HL-60 (cell line): Measurements from ENCODE around the gene CCDC15.

Experiments used
- DNase-seq, 2 experiments: peaks; one replicate each; pipeline ENCODE4 v3.0.0-alpha.2; 2010 to 2020; ENCODE audit warnings: low read depth in 1 of 2, low spot score in 1 of 2
- H3K27ac ChIP-seq: fragments of 250-450 bp; sonication (Bioruptor Pico); replicated peaks from 2 replicates; pipeline ENCODE4 v1.5.1; 2020; ENCODE audit warnings: mild to moderate bottlenecking, moderate library complexity
- H3K27me3 ChIP-seq: fragments of 250-450 bp; sonication (Bioruptor Pico); 2 replicates; pipeline ENCODE4 v1.5.1; 2021; ENCODE audit warnings: mild to moderate bottlenecking, moderate library complexity; ENCODE audit not compliant: insufficient read depth, poor library complexity, severe bottlenecking
- H3K4me3 ChIP-seq: replicated peaks from 2 replicates; pipeline ENCODE4 v1.5.1; 2011; ENCODE audit warnings: mild to moderate bottlenecking, control low read depth, low read length; ENCODE audit not compliant: insufficient read depth
- GABPA ChIP-seq: IDR thresholded peaks from 2 replicates; pipeline ENCODE4 v1.6.1; 2012; ENCODE audit warnings: low read depth
- POLR2AphosphoS5 ChIP-seq: IDR thresholded peaks from 2 replicates; pipeline ENCODE4 v1.6.1; 2012; ENCODE audit warnings: low read depth
- SPI1 ChIP-seq: IDR thresholded peaks from 2 replicates; pipeline ENCODE4 v1.6.1; 2012; ENCODE audit warnings: low read depth, mild to moderate bottlenecking, borderline replicate concordance
- TF ChIP-seq, protein P1 (sequence below): IDR thresholded peaks from one replicate; pipeline ENCODE4 v1.5.1; 2011; ENCODE audit warnings: low read length, control low read depth, inconsistent platforms; ENCODE audit not compliant: insufficient read depth
- TF ChIP-seq, protein P2 (sequence below): IDR thresholded peaks from 2 replicates; pipeline ENCODE4 v1.6.1; 2012; ENCODE audit warnings: low read depth; ENCODE audit not compliant: insufficient replicate concordance

CCDC15 gene

DNA sequence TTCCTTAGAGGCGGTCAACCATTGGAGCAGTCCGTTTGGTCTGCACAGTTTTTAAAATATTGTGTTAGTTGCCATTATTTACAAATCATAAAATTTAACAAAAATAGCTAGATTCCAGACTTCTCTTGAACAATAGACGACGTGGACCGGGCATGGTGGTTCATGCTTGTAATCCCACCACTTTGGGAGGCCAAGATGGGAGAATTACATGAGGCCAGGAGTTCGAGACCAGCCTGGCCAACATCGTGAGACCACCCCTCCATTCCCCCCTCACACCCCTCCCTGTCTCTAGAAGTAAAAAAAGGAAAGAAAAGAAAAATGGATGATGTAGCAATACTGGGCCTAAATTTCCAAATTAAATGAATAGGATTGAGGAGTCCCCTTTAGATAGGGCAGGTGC is 110.1 kb downstream of the CCDC15 start:
- H3K27me3 ChIP-seq: no peaks in the 10 kb centered on the region
- H3K27ac ChIP-seq: no peak overlapping the region
- DNase-seq: no peak
- TF ChIP-seq, protein P1, sequence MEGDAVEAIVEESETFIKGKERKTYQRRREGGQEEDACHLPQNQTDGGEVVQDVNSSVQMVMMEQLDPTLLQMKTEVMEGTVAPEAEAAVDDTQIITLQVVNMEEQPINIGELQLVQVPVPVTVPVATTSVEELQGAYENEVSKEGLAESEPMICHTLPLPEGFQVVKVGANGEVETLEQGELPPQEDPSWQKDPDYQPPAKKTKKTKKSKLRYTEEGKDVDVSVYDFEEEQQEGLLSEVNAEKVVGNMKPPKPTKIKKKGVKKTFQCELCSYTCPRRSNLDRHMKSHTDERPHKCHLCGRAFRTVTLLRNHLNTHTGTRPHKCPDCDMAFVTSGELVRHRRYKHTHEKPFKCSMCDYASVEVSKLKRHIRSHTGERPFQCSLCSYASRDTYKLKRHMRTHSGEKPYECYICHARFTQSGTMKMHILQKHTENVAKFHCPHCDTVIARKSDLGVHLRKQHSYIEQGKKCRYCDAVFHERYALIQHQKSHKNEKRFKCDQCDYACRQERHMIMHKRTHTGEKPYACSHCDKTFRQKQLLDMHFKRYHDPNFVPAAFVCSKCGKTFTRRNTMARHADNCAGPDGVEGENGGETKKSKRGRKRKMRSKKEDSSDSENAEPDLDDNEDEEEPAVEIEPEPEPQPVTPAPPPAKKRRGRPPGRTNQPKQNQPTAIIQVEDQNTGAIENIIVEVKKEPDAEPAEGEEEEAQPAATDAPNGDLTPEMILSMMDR: no peak
- TF ChIP-seq GABPA (no peak), POLR2AphosphoS5 (no peak), SPI1 (no peak)
- TF ChIP-seq, protein P2, sequence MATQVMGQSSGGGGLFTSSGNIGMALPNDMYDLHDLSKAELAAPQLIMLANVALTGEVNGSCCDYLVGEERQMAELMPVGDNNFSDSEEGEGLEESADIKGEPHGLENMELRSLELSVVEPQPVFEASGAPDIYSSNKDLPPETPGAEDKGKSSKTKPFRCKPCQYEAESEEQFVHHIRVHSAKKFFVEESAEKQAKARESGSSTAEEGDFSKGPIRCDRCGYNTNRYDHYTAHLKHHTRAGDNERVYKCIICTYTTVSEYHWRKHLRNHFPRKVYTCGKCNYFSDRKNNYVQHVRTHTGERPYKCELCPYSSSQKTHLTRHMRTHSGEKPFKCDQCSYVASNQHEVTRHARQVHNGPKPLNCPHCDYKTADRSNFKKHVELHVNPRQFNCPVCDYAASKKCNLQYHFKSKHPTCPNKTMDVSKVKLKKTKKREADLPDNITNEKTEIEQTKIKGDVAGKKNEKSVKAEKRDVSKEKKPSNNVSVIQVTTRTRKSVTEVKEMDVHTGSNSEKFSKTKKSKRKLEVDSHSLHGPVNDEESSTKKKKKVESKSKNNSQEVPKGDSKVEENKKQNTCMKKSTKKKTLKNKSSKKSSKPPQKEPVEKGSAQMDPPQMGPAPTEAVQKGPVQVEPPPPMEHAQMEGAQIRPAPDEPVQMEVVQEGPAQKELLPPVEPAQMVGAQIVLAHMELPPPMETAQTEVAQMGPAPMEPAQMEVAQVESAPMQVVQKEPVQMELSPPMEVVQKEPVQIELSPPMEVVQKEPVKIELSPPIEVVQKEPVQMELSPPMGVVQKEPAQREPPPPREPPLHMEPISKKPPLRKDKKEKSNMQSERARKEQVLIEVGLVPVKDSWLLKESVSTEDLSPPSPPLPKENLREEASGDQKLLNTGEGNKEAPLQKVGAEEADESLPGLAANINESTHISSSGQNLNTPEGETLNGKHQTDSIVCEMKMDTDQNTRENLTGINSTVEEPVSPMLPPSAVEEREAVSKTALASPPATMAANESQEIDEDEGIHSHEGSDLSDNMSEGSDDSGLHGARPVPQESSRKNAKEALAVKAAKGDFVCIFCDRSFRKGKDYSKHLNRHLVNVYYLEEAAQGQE: no peak
- peak overlapping the region; percentile 70 for H3K4me3 ChIP-seq

DNA sequence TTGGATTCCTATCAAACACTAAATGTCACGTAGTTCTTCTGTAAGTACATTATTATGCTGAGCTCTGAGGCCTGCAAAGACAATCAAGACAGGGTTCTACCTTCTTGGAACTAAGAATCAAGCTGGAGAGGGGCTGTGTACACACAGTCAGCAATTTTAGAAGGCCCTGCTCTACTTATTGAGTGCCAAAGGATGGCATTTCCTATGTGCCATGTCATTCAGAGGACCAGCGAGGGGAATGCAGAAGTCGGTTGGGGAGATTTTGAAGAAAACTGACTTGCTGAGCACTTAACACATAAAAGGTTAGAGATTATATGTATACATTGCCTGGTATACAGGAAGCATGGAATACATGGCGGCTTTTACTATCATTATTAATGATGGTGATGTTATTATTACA is 114.4 kb downstream of the CCDC15 start:
- TF ChIP-seq, protein P1: no peak
- TF ChIP-seq GABPA: no peak
- TF ChIP-seq, protein P2: no peak
- no peak for TF ChIP-seq SPI1
- Histone ChIP-seq H3K27ac (no peak overlapping the region), H3K4me3 (no peak overlapping the region), H3K27me3 (no peaks in the 10 kb centered on the region)
- no peak for DNase-seq

DNA sequence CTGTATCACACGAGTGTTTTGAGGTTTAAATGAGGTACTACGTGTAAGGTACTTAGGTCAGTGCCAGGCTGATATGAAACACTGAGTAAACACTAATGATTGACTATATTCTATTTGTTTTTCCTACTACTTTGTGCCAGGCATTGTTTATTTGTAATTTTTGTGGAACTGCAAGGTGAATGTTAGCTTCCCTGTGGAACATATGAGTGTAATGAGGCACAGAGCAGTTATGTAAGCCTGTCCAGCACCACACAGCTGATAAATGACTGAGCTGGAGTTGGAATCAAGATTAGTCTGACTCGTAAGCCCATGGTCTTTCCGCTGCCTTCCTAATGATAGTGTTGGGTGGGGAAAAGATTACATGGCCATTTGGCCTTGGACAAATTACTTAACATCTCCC is 115.0 kb downstream of the CCDC15 start:
- no peak for DNase-seq
- H3K27me3 ChIP-seq: no peaks in the 10 kb centered on the region
- TF ChIP-seq POLR2AphosphoS5: no peak
- TF ChIP-seq, protein P1: no peak
- TF ChIP-seq, protein P2: no peak
- no peak for TF ChIP-seq GABPA
- no peak for TF ChIP-seq SPI1

More for the DNA sequence above, 115.0 kb downstream of the CCDC15 start:
- Histone ChIP-seq H3K4me3 (no peak overlapping the region), H3K27ac (peak overlapping the region; percentile 73; the same call in 1 of the 2 replicates)
